ENCODE results near the gene NKD1.

Gene NKD1

DNA sequence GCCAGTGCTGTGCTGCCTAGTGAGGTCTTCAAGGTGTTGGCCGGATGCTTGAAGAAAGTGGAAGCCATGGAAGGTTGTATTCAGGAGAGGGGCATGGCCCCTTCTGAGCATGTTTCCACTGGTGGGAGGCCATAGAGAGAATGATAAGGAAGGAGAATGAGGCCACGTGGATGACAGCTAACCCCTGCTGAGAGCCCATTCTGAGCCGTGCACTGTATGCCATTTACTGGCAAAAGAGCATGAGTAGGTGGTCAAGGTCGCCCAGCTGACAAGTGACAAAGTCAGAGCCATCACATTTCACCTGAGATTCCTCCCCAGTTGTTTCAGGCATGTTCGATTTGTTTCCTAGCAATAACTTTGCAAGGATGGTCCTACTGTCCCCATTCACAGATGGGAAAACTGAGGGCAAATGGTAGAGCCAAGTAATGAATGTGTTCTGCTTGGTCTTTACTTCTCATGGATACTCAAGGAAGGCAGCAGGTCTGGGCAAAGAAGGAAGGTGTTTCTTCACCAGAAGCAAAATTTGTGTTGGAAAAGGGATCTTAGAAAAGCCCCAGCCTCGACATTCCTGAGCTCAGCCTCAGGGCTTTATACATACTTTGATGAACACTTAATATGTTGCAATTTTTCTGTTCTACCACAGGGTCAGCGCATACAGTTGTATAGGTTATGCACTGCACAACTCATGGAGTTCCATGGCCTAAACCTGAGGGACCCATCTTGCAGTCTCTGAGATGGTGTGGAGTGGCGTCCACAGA, 10.5 kb upstream of the NKD1 start:
- no peak for DNase-seq (ENCODE audit: extremely low read depth in 1 of 2, low read depth in 1 of 2)

- DNase-seq (ENCODE audit: extremely low read depth in 1 of 2, low read depth in 1 of 2), result no peak
Observed at GRCh38 chr16:50538411-50539052, 9.7 kb upstream of the NKD1 start.

- DNase-seq (ENCODE audit: extremely low read depth in 1 of 2, low read depth in 1 of 2), result no peak
Observed at GRCh38 chr16:50539053-50539695, 9.0 kb upstream of the NKD1 start.

DNA sequence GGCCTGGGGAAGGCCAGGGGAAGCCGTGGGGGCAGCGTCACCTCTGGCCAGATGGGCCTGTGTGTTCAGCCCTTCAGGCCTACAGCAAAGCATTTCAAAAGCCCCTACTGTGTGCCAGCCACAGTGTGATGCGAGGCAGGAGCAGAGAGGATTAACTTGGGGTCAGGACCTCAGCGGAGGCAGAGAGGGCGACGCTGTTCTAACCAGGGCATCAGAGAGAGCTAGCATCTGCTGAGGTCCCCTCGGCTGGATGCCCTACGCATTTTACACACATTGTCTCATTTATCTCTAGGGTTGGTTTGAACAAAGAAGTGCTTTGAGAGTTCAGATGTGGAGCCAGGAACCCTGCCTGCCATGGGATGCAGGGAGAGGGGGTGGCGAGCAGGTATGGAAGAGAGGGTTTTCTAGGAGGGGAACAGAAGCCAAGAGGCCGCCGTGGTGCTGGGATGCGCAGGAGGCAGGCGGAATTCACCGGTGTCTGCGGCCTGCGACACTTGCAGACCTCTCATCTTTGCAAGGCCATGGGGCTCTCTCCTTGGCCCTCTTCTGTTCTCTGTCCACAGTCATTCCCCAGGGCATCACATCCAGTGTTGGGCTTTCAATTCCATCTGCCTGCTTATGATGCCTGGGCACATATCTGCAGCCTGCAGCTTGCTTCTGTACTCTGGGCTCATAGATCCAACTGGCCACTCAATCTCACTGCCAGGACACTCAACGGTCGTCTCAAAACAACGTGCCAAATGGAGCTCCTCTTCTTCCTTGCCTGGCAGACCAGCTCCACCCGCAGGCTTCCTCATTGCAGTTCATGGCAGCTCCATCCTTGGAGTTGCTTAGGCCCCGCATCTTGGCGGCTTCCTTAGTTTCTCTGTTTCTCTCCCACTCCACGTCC, 8.1 kb upstream of the NKD1 start:
- no peak for DNase-seq (ENCODE audit: extremely low read depth in 1 of 2, low read depth in 1 of 2)

DNA sequence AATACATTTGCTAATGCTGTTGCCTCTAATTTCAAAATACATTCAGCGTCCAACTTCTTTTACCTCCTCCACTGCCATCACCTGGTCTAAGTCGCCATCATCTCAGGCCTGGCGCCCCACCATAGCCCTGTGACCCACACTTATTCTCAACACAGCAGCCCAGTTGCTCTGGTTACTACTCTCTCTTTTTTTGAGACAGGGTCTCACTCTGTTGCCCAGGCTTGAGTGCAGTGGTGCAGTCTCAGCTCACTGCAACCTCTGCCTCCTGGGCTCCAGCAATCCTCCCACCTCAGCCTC, 7.5 kb upstream of the NKD1 start:
- DNase-seq (ENCODE audit: extremely low read depth in 1 of 2, low read depth in 1 of 2), result no peak

DNA sequence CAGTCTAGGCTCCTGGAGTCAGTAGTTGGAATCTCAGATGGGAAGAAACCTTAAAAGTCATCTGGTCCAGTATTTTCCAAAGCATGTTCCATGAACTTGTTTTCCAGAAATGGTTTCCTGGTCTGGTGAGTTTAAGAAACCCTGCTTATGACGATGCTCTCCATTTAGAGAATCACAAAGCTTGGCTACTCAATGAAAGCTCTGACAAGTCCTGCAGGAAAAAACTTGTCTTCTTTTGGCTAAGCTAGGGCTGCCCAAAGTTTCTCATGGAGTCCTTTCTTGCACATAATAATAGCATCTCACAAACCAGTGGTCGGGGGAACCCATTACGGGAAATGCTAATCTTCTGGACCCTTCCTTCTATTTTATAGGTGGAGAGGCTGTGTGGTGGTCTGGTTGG, 5.5 kb upstream of the NKD1 start:
- DNase-seq (ENCODE audit: extremely low read depth in 1 of 2, low read depth in 1 of 2), result no peak

GRCh38 chr16:50546125-50546524, 2.1 kb upstream of the NKD1 start:
- DNase-seq (ENCODE audit: extremely low read depth in 1 of 2, low read depth in 1 of 2), result no peak

- peak; percentile 72 to 83 for DNase-seq (ENCODE audit: extremely low read depth in 1 of 2, low read depth in 1 of 2)
Observed at GRCh38 chr16:50547340-50548124, 664 bp upstream of the NKD1 start.

DNA sequence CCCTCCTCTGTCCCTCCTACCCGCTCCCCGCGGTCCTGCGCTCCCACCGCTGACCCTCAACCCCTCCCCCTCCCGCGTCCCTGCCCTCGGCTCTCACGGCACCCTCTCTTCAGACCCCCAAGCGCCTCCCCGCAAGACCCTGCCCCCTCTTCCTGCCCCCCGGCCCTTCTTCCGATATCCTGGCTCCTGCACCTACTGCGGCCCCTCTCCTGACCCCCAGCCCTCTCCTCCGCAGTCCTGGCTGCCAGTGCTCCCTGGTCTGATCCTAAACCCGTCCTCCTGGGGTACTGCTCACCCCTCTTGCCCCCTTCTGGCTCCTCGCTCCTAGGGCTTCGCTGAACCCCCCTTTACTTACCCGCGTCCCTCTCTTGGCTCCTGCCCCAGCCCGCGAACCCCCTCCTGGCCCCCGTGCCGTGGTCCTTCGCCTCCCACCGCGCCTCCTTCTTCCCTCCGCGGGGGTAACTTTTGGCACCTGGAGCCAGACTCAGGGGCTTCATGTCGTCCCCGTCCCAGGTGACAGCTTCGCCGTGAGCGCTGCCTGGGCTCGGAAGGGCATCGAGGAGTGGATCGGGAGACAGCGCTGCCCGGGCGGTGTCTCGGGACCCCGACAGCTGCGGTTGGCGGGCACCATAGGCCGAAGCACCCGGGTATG, 839 bp downstream of the NKD1 start:
- no peak for DNase-seq (ENCODE audit: extremely low read depth in 1 of 2, low read depth in 1 of 2)

- no peak for DNase-seq (ENCODE audit: extremely low read depth in 1 of 2, low read depth in 1 of 2)
Observed at GRCh38 chr16:50549561-50549915, 1.3 kb downstream of the NKD1 start.

DNA sequence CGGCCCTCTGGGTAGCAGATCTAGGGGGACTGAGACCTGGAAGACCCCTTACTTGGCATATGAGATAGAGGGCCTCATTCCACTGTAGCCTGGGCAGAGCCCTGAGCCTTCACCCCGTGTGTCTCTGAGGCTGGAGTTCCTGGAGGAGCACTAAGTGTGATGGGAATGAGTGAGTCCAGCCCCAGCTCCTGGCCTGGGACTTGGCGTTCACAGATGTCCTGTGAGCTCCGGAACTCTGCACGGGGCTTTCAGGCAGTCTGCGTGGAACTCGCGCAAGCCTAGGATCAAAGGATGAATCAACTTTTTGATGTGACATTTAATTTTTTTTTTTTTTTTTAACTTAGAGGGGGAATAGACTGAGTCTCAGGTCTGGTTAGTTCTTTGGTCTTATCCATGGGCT, 1.8 kb downstream of the NKD1 start:
- DNase-seq (ENCODE audit: extremely low read depth in 1 of 2, low read depth in 1 of 2), result peak in 1 of 2 donors; percentile 9

DNA sequence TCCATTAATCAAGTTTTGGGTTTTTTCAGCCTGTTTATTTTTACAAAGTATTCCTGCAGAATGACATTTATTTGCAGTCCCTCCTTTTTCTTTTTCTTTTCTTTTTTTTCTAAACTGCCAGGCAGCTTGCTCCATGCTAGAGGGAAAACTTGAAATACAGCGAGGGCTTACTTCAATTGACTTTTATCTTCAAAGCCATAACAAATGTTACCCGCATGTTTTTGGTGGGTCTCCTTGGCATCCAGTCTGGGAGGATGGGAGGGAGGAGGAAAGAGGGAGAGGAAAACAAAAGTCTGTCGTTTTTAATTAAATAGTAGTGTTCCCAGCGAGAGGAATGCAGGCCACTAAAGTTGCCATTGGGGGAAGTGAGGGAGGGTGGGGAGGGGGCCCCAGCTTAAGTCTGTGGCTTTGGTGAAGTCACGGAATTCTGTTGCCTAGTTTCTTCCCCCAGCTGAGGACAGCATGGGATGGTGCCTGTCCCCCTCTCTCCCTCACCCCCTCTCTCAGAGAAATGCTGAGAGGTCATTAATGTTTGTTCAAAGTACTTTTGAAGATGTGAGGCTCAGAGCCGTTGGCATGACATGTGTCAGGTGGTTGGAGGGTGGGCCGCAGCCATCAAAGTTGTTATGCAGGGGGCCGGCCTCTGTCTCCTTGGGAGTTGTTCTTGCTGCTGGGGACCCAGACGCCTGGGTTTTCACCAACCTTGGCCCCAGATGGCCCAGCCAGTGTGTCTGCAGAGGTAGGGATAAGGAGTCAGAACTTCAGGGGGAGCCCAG, 2.9 kb downstream of the NKD1 start:
- DNase-seq (ENCODE audit: extremely low read depth in 1 of 2, low read depth in 1 of 2), result no peak

- no peak for DNase-seq (ENCODE audit: extremely low read depth in 1 of 2, low read depth in 1 of 2)
Observed at GRCh38 chr16:50552476-50553101, 4.4 kb downstream of the NKD1 start.

GRCh38 chr16:50553182-50553710, 5.0 kb downstream of the NKD1 start:
- DNase-seq (ENCODE audit: extremely low read depth in 1 of 2, low read depth in 1 of 2), result no peak

- DNase-seq (ENCODE audit: extremely low read depth in 1 of 2, low read depth in 1 of 2), result no peak
Observed at GRCh38 chr16:50553731-50554360, 5.7 kb downstream of the NKD1 start.

- DNase-seq (ENCODE audit: extremely low read depth in 1 of 2, low read depth in 1 of 2), result no peak
Observed at GRCh38 chr16:50555269-50555875, 7.2 kb downstream of the NKD1 start.

DNA sequence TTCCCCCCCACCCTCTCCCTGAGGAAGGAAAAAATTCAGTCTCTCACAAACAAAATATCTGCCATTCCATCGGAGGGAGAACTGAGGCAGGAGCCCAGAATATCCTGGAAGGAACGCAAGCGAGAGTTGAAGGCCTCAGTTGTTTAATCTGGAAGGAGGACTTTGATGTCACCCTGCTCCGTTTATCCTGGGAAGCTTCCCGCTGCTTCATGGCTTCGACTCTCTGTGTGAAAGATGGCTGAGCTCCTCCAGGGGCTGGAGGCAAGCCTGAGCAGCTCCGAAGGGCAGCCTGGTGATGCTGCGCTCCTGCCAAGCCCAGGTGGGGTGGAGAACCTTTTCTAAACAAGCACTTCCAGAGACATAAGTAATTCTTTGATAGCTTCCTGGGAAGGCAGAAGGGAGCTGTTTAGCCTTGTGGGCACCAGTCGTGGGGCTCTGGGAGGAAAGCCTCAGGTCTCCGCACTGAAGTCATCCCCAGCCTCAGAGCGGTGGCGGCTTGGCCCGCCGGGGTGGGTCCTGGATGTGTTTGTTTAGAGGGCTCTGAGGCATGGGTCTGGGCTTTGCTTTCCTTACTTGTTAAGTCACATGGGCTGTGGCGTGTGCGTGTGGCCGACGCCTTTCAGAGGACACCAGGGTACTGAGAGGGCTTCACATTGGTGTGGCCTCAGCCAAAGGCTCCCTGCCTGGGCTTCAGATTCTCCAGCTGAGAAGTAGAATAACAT, 7.9 kb downstream of the NKD1 start:
- DNase-seq (ENCODE audit: extremely low read depth in 1 of 2, low read depth in 1 of 2), result no peak

All from activated CD8-positive, alpha-beta memory T cell treated with anti-CD3 and anti-CD28 coated beads for 1 hour (primary cell).